K562 (cell line): ENCODE data around the gene CCL3. TPM values are rescaled to one million over a fixed set of nuclear protein-coding genes. Genes with fewer than 3 reads are reported as not detected.
"Not testable (repeated sequence)": the region's sequence is repeated elsewhere in the genome, so short reads cannot be mapped to it uniquely, and the experiment has no call there.

Experiments
- ATAC-seq: fragments of 200-7000 bp; cut with Tn5 transposase; 3 replicates; pipeline ENCODE4 v1.9.1; 2020; ENCODE audit warnings: moderate library complexity
- BruUV-seq: library from RNA; stranded (reverse); fragments of 400-500 nt; replicated peaks from 2 replicates; lab custom pipeline; 2021; lab: Mats Ljungman, UMichigan
- CTCF ChIA-PET: fragments of 300-600 bp; formaldehyde crosslinking; extraction: SDS; loops from one replicate; lab custom pipeline; 2021; ENCODE audit warnings: low intra/inter-chr PET ratio; lab: Yijun Ruan, JAX
- POLR2A ChIA-PET: fragments of 300-600, 350-650 bp; sonication (Branson Sonifier 250); formaldehyde crosslinking; extraction: SDS; loops from one replicate; lab custom pipeline; 2021; ENCODE audit warnings: antibody characterized with exemption, inconsistent platforms; lab: Yijun Ruan, JAX
- DNase-seq, 4 experiments: peaks; one replicate each; pipeline versions ENCODE4 v3.0.0 to v3.0.0-alpha.2; 2011 to 2018; ENCODE audit warnings: low spot score in 3 of 4, mixed read lengths in 3 of 4; ENCODE audit errors: extremely low read depth in 1 of 4
- FAIRE-seq: peaks from 2 replicates; lab custom pipeline; 2011; peaks lifted over from hg19 to GRCh38; lab: Jason Lieb, UNC
- H2AFZ ChIP-seq: 2 replicates; pipeline ENCODE4 v1.6.0; 2011; ENCODE audit warnings: low read depth, low read length, control low read depth, inconsistent platforms
- H3K27ac ChIP-seq: fragments of 200-600 bp; 3 replicates; pipeline ENCODE4 v1.8.0; 2011; ENCODE audit warnings: low read depth, mild to moderate bottlenecking, control low read depth, inconsistent platforms, low read length, moderate library complexity, mixed read lengths; ENCODE audit errors: extremely low read depth
- H3K27me3 ChIP-seq, 2 experiments: fragments of 300-600 bp in 1 of 2; 2 replicates in 1 of 2; 3 replicates in 1 of 2; pipeline versions ENCODE4 v1.6.0 to v1.8.0; 2011; ENCODE audit warnings: inconsistent platforms in 2 of 2, low read length in 2 of 2, mild to moderate bottlenecking in 1 of 2, mixed read lengths in 1 of 2, moderate library complexity in 1 of 2; ENCODE audit not compliant: control insufficient read depth in 2 of 2, insufficient read depth in 2 of 2
- H3K36me3 ChIP-seq: fragments of 300-600 bp; 3 replicates; pipeline ENCODE4 v1.8.0; 2011; ENCODE audit warnings: mild to moderate bottlenecking, low read length, inconsistent platforms; ENCODE audit not compliant: control insufficient read depth, insufficient read depth
- H3K4me1 ChIP-seq, 2 experiments: fragments of 200-600 bp in 1 of 2; replicated peaks in 1 of 2; 2 replicates in 1 of 2; 3 replicates in 1 of 2; pipeline versions ENCODE4 v1.5.1 to v1.8.0; 2011; ENCODE audit warnings: inconsistent platforms in 2 of 2, low read length in 2 of 2, mild to moderate bottlenecking in 1 of 2, mixed read lengths in 1 of 2, moderate library complexity in 1 of 2; ENCODE audit not compliant: control insufficient read depth in 2 of 2, insufficient read depth in 2 of 2
- H3K4me2 ChIP-seq: 2 replicates; pipeline ENCODE4 v1.6.1; 2011; ENCODE audit warnings: low read length, control low read depth, inconsistent platforms, mixed read lengths; ENCODE audit not compliant: insufficient read depth
- H3K4me3 ChIP-seq: fragments of 200-600 bp; sonication (generic), shearing (Covaris generic); 2 replicates; pipeline ENCODE4 v1.5.1; 2016; ENCODE audit warnings: control low read depth, inconsistent platforms
- H3K79me2 ChIP-seq: fragments of 200-600 bp; 3 replicates; pipeline ENCODE4 v1.8.0; 2011; ENCODE audit warnings: low read length, inconsistent platforms; ENCODE audit not compliant: control insufficient read depth, insufficient read depth
- H3K9ac ChIP-seq, 2 experiments: 2 replicates each; pipeline versions ENCODE4 v1.6.0 to v1.6.1; 2011; ENCODE audit warnings: low read depth in 2 of 2, low read length in 2 of 2, control low read depth in 1 of 2, inconsistent platforms in 1 of 2, mild to moderate bottlenecking in 1 of 2, mixed read lengths in 1 of 2; ENCODE audit not compliant: insufficient read depth in 1 of 2
- H3K9me1 ChIP-seq: one replicate; pipeline ENCODE4 v1.6.0; 2011; ENCODE audit warnings: inconsistent platforms, mild to moderate bottlenecking, low read length, moderate library complexity; ENCODE audit not compliant: control insufficient read depth, insufficient read depth
- H3K9me3 ChIP-seq: replicated peaks from 2 replicates; pipeline ENCODE4 v1.5.1; 2011; ENCODE audit warnings: low read depth, low read length, inconsistent platforms; ENCODE audit not compliant: control insufficient read depth, insufficient read depth
- H4K20me1 ChIP-seq: replicated peaks from 2 replicates; pipeline ENCODE4 v1.6.1; 2011; ENCODE audit warnings: low read length, inconsistent platforms, mixed read lengths; ENCODE audit not compliant: control insufficient read depth, insufficient read depth
- CHD1 ChIP-seq: fragments of 200-600 bp; sonication (generic); IDR thresholded peaks from one replicate; pipeline ENCODE4 v1.6.1; 2012; ENCODE audit warnings: mild to moderate bottlenecking, moderate library complexity, low read length, inconsistent platforms
- ERF ChIP-seq: fragments of 450-650 bp; formaldehyde crosslinking; IDR thresholded peaks from 2 replicates; pipeline ENCODE4 v1.4.0; 2020; ENCODE audit warnings: mild to moderate bottlenecking, mixed read lengths
- FOXA3 ChIP-seq, 2 experiments: fragments of 450-650 bp in 1 of 2; sonication (generic) in 1 of 2; formaldehyde crosslinking; IDR thresholded peaks in 1 of 2; conservative IDR thresholded peaks in 1 of 2; 2 replicates each; pipeline versions ENCODE4 v1.4.0 to v1.8.0; 2020 to 2022; ENCODE audit warnings: mild to moderate bottlenecking in 2 of 2, missing genetic modification reagents in 1 of 2
- MEF2D ChIP-seq: conservative IDR thresholded peaks from 2 replicates; pipeline ENCODE4 v1.6.1; 2016; ENCODE audit warnings: low read depth, missing genetic modification characterization, missing compliant biosample characterization
- NCOA1 ChIP-seq: fragments of 450-650 bp; IDR thresholded peaks from 2 replicates; pipeline ENCODE4 v1.6.1; 2016; ENCODE audit warnings: low read depth
- POU5F1 ChIP-seq: fragments of 150-350 bp; IDR thresholded peaks from 2 replicates; pipeline ENCODE4 v1.6.1; 2014; ENCODE audit warnings: borderline replicate concordance, low read length, low read depth, mild to moderate bottlenecking; ENCODE audit not compliant: partially characterized antibody
- SOX6 ChIP-seq: fragments of 450-650 bp; IDR thresholded peaks from 2 replicates; pipeline ENCODE4 v1.6.1; 2014; ENCODE audit warnings: mild to moderate bottlenecking
- THRA ChIP-seq: fragments of 450-650 bp; IDR thresholded peaks from 2 replicates; pipeline ENCODE4 v1.6.1; 2017; ENCODE audit warnings: mild to moderate bottlenecking, moderate library complexity
- TOE1 ChIP-seq, 2 experiments: fragments of 450-650 bp in 1 of 2; sonication (generic) in 1 of 2; formaldehyde crosslinking in 1 of 2; IDR thresholded peaks; 2 replicates each; pipeline versions ENCODE4 v1.7.1 to v1.8.0; 2016 to 2022; ENCODE audit warnings: borderline replicate concordance in 2 of 2, mild to moderate bottlenecking in 2 of 2, antibody characterized with exemption in 1 of 2, inconsistent platforms in 1 of 2, low read depth in 1 of 2, missing genetic modification reagents in 1 of 2, moderate library complexity in 1 of 2
- ZNF140 ChIP-seq: fragments of 250-450 bp; sonication (Bioruptor Pico); IDR thresholded peaks from 2 replicates; pipeline ENCODE4 v1.8.0; 2021; ENCODE audit warnings: moderate library complexity, mild to moderate bottlenecking, inconsistent platforms
- ZNF175 ChIP-seq: fragments of 200-800 bp; sonication (Bioruptor generic); IDR thresholded peaks from 2 replicates; pipeline ENCODE4 v1.6.1; 2016; ENCODE audit warnings: low read depth, mild to moderate bottlenecking, missing genetic modification characterization, missing compliant biosample characterization
- ZNF551 ChIP-seq: fragments of 250-450 bp; sonication (Bioruptor Pico); IDR thresholded peaks from 2 replicates; pipeline ENCODE4 v1.5.0; 2021; ENCODE audit warnings: mild to moderate bottlenecking, moderate library complexity
- WGBS: fragments of 100-300 bp; shearing (Covaris generic); methylation state at CpG from one replicate; pipeline ENCODE4 v1.1.6; 2016; ENCODE audit warnings: low coverage, mixed read lengths; ENCODE audit not compliant: insufficient coverage; ENCODE audit errors: missing lambda C conversion rate; 5-methylcytosine and 5-hydroxymethylcytosine counted together
- in situ Hi-C: fragments of 300-500 bp; cut with MboI; formaldehyde crosslinking; loops from 4 replicates; pipeline ENCODE4 v1.15.0; 2018; ENCODE audit warnings: inconsistent platforms, mixed read lengths
- intact Hi-C: fragments of 100-400 bp; cut with micrococcal nuclease; formaldehyde crosslinking; loops from 2 replicates; pipeline ENCODE4 v1.14.2; 2022
- polyA plus RNA-seq, 8 experiments: library from polyadenylated mRNA; depleted of rRNA in 4 of 8; stranded (reverse) in 5 of 8; unstranded in 3 of 8; fragments of >200 nt; fragmentation: Nextera tagmentation in 2 of 8; fragmentation: Illumina TruSeq in 1 of 8; extraction: Ambion mirVana in 2 of 8; extraction: Trizol in 1 of 8; gene quantifications; 2 replicates each; pipeline versions ENCODE4 v1.2.1 to v1.2.3, GENCODE V29; 2011 to 2014; ENCODE audit warnings: inconsistent platforms in 1 of 8, missing spikeins in 1 of 8
- total RNA-seq, 7 experiments: library from RNA; depleted of rRNA in 6 of 7; stranded (reverse); fragments of >200 nt in 6 of 7; fragmentation: Illumina TruSeq in 2 of 7; extraction: Trizol in 2 of 7; gene quantifications; 2 replicates each; pipeline versions ENCODE4 v1.2.1 to v1.2.3, GENCODE V29; 2011 to 2021; ENCODE audit warnings: low replicate concordance in 1 of 7
- TF ChIP-seq, protein P1 (sequence below), 3 experiments: IDR thresholded peaks in 2 of 3; conservative IDR thresholded peaks in 1 of 3; 2 replicates each; pipeline ENCODE4 v1.5.1; 2011 to 2012; ENCODE audit warnings: low read length in 3 of 3, mild to moderate bottlenecking in 3 of 3, control low read depth in 2 of 3, improper control_type of control experiment in 1 of 3, inconsistent platforms in 1 of 3, low read depth in 1 of 3, mixed read lengths in 1 of 3, moderate library complexity in 1 of 3; ENCODE audit not compliant: insufficient read depth in 2 of 3

The CCL3 gene
- total and polyA plus RNA-seq, 9 of the 15 experiments (the other 6 are each of a cell fraction or from before 2014, with no cell fraction given): 0.58 TPM; not detected in 8

GRCh38 chr17:36099004-36099403 is 9.1 kb upstream of the CCL3 start:
- POLR2A ChIA-PET: interaction anchor here (0.8 kb wide), 1 partner anchor 812 kb away, joined by 3 read pairs; no protein-coding TSS in a partner anchor
- TF ChIP-seq MEF2D (tag): peak; percentile 70; the same call in 1 of the 2 replicates
- CTCF ChIA-PET, H2AFZ ChIP-seq, H3K4me2 ChIP-seq, H3K4me1 ChIP-seq, H3K9ac ChIP-seq, H4K20me1 ChIP-seq, H3K4me3 ChIP-seq, H3K9me3 ChIP-seq, DNase-seq, H3K27me3 ChIP-seq, H3K79me2 ChIP-seq, in situ Hi-C loops, intact Hi-C loops, BruUV-seq, H3K9me1 ChIP-seq, H3K36me3 ChIP-seq, FAIRE-seq, ATAC-seq, H3K27ac ChIP-seq: not testable (repeated sequence)
- 0% methylated on average over 1 of the region's 1 CpG for WGBS

- FAIRE-seq: no peak
- in situ Hi-C loops (no loop called here), intact Hi-C loops (no loop called here)
- no peak overlapping the region for H3K4me2 ChIP-seq
- H3K4me3 ChIP-seq: no peak overlapping the region
- H3K4me1 ChIP-seq: no peaks in the 10 kb centered on the region
- peaks cover 0 to 7% of the 10 kb centered on the region in 2 experiments; a peak in 2 of 5 replicates for H3K27me3 ChIP-seq
- ChIA-PET CTCF (no interaction called here), POLR2A (no interaction called here)
- TF ChIP-seq, protein P1, sequence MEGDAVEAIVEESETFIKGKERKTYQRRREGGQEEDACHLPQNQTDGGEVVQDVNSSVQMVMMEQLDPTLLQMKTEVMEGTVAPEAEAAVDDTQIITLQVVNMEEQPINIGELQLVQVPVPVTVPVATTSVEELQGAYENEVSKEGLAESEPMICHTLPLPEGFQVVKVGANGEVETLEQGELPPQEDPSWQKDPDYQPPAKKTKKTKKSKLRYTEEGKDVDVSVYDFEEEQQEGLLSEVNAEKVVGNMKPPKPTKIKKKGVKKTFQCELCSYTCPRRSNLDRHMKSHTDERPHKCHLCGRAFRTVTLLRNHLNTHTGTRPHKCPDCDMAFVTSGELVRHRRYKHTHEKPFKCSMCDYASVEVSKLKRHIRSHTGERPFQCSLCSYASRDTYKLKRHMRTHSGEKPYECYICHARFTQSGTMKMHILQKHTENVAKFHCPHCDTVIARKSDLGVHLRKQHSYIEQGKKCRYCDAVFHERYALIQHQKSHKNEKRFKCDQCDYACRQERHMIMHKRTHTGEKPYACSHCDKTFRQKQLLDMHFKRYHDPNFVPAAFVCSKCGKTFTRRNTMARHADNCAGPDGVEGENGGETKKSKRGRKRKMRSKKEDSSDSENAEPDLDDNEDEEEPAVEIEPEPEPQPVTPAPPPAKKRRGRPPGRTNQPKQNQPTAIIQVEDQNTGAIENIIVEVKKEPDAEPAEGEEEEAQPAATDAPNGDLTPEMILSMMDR (IDR thresholded peaks at IDR 0.05 in 2 of 3, conservative IDR thresholded peaks at IDR 0.05 in 1 of 3; ENCODE audit: insufficient read depth in 2 of 3, low read depth in 1 of 3, low read length in 3 of 3): no peak
- TF ChIP-seq ERF (CRISPR knock-in tag) (no peak), NCOA1 (no peak), FOXA3 (CRISPR knock-in tag; conservative IDR thresholded peaks at IDR 0.05 in 1 of 2, IDR thresholded peaks at IDR 0.05 in 1 of 2) (no peak), CHD1 (no peak), TOE1 (IDR thresholded peaks at IDR 0.05; ENCODE audit: borderline replicate concordance) (no peak), TOE1 (CRISPR knock-in tag; IDR thresholded peaks at IDR 0.05; ENCODE audit: borderline replicate concordance, low read depth) (no peak), ZNF175 (CRISPR knock-in tag) (no peak), THRA (no peak), POU5F1 (no peak), ZNF551 (no peak), ZNF140 (CRISPR knock-in tag) (no peak), SOX6 (no peak)
- no peaks in the 10 kb centered on the region for H3K79me2 ChIP-seq
- H3K9ac ChIP-seq: no peak overlapping the region
- no peak overlapping the region for H3K27ac ChIP-seq
- DNase-seq: no peak
- H3K36me3 ChIP-seq: no peaks in the 10 kb centered on the region
- 0% methylated on average over 1 of the region's 1 CpG for WGBS
- H2AFZ ChIP-seq: no peak overlapping the region
- ATAC-seq: no peak
- no peaks in the 10 kb centered on the region for H4K20me1 ChIP-seq
- H3K9me1 ChIP-seq: no peaks in the 10 kb centered on the region
- no TSS peak for BruUV-seq
- no peaks in the 10 kb centered on the region for H3K9me3 ChIP-seq
These were observed 6.0 kb upstream of the CCL3 start for GRCh38 chr17:36095992-36096391.
